A549 (cell line): ENCODE data around the gene VPS54.
"Not testable (repeated sequence)": the region's sequence is repeated elsewhere in the genome, so short reads cannot be mapped to it uniquely, and the experiment has no call there.

Experiments
- CTCF ChIP-seq: fragments of >200 bp; sonication (Bioruptor Twin); formaldehyde crosslinking; IDR thresholded peaks from 3 replicates; pipeline ENCODE4 v1.5.1; 2016
- HDAC2 ChIP-seq: fragments of 200-600 bp; sonication (generic); IDR thresholded peaks from 2 replicates; pipeline ENCODE4 v1.6.1; 2016
- MAFK ChIP-seq: fragments of 450-650 bp; IDR thresholded peaks from 2 replicates; pipeline ENCODE4 v1.6.1; 2014; ENCODE audit not compliant: partially characterized antibody
- MAX ChIP-seq: IDR thresholded peaks from 2 replicates; pipeline ENCODE4 v1.6.1; 2012
- MAZ ChIP-seq: fragments of 150-350 bp; IDR thresholded peaks from 2 replicates; pipeline ENCODE4 v1.6.1; 2014; ENCODE audit warnings: antibody characterized with exemption, low read depth, low read length, borderline replicate concordance
- NR3C1 ChIP-seq: fragments of >200 bp; sonication (Bioruptor Twin); formaldehyde crosslinking; IDR thresholded peaks from 3 replicates; pipeline ENCODE4 v1.6.1; 2017
- POLR2A ChIP-seq: IDR thresholded peaks from 2 replicates; pipeline ENCODE4 v1.6.1; 2012; ENCODE audit warnings: mild to moderate bottlenecking, low read length
- POLR2AphosphoS2 ChIP-seq: conservative IDR thresholded peaks from 2 replicates; pipeline ENCODE4 v1.6.1; 2012; ENCODE audit warnings: low read length, improper control_type of control experiment, inconsistent platforms
- REST ChIP-seq: fragments of 200-600 bp; sonication (generic); IDR thresholded peaks from 2 replicates; pipeline ENCODE4 v1.6.1; 2016; ENCODE audit warnings: antibody characterized with exemption, mild to moderate bottlenecking, moderate library complexity
- RNF2 ChIP-seq: fragments of 200-600 bp; sonication (generic); IDR thresholded peaks from 2 replicates; pipeline ENCODE4 v1.6.1; 2016; ENCODE audit warnings: low read depth, mild to moderate bottlenecking, antibody characterized with exemption, moderate library complexity, borderline replicate concordance
- SMC3 ChIP-seq: fragments of >200 bp; sonication (Bioruptor Twin); formaldehyde crosslinking; IDR thresholded peaks from 3 replicates; pipeline ENCODE4 v1.6.1; 2018; ENCODE audit warnings: inconsistent platforms
- SREBF2 ChIP-seq: fragments of 450-650 bp; IDR thresholded peaks from 2 replicates; pipeline ENCODE4 v1.6.1; 2014; ENCODE audit warnings: mild to moderate bottlenecking, moderate library complexity
- ZFP36 ChIP-seq: fragments of 450-650 bp; IDR thresholded peaks from 2 replicates; pipeline ENCODE4 v1.6.1; 2014; ENCODE audit warnings: borderline replicate concordance; ENCODE audit not compliant: partially characterized antibody
- TF ChIP-seq, protein P1 (sequence below): fragments of 450-650 bp; IDR thresholded peaks from 2 replicates; pipeline ENCODE4 v1.6.1; 2014; ENCODE audit warnings: antibody characterized with exemption

GRCh38 chr2:63991173-63991999 lies 27.8 kb downstream of the VPS54 start:
- not testable (repeated sequence) for TF ChIP-seq HDAC2, ZFP36, CTCF, POLR2A, SMC3, RNF2, MAZ, MAX, POLR2AphosphoS2, SREBF2, NR3C1, REST, MAFK
- TF ChIP-seq, protein P1, sequence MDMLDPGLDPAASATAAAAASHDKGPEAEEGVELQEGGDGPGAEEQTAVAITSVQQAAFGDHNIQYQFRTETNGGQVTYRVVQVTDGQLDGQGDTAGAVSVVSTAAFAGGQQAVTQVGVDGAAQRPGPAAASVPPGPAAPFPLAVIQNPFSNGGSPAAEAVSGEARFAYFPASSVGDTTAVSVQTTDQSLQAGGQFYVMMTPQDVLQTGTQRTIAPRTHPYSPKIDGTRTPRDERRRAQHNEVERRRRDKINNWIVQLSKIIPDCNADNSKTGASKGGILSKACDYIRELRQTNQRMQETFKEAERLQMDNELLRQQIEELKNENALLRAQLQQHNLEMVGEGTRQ: not testable (repeated sequence)
